Measurements from ENCODE around the gene ABHD10.

Gene ABHD10

GRCh38 chr3:111952866-111953450 lies 25.9 kb upstream of the ABHD10 start:
- TF ChIP-seq ZFX (IDR thresholded peaks at IDR 0.05): no peak

GRCh38 chr3:111954228-111954990 lies 24.4 kb upstream of the ABHD10 start:
- no peak overlapping the region for H3K27ac ChIP-seq
- no peak for TF ChIP-seq CTCF (conservative IDR thresholded peaks at IDR 0.05)
- TF ChIP-seq ZFX (IDR thresholded peaks at IDR 0.05): no peak

More at GRCh38 chr3:111952866-111953450, 25.9 kb upstream of the ABHD10 start:
- no peak overlapping the region for H3K27ac ChIP-seq

- no peak for TF ChIP-seq ZFX (IDR thresholded peaks at IDR 0.05)
- no peak for TF ChIP-seq CTCF (conservative IDR thresholded peaks at IDR 0.05)
- no peak overlapping the region for H3K27ac ChIP-seq
Observed at GRCh38 chr3:111955876-111956275, 22.9 kb upstream of the ABHD10 start.

- TF ChIP-seq ZFX (IDR thresholded peaks at IDR 0.05) (no peak), CTCF (conservative IDR thresholded peaks at IDR 0.05) (no peak)
- no peak overlapping the region for H3K27ac ChIP-seq
Observed at GRCh38 chr3:111956449-111956848, 22.4 kb upstream of the ABHD10 start.

- TF ChIP-seq CTCF (conservative IDR thresholded peaks at IDR 0.05): no peak
- TF ChIP-seq ZFX (IDR thresholded peaks at IDR 0.05): no peak
- H3K27ac ChIP-seq: no peak overlapping the region
Observed at GRCh38 chr3:111956995-111957734, 21.7 kb upstream of the ABHD10 start.

- H3K27ac ChIP-seq: no peak overlapping the region
- TF ChIP-seq CTCF (conservative IDR thresholded peaks at IDR 0.05): no peak
- TF ChIP-seq ZFX (IDR thresholded peaks at IDR 0.05): no peak
Observed at GRCh38 chr3:111961461-111962164, 17.2 kb upstream of the ABHD10 start.

- no peak for TF ChIP-seq ZFX (IDR thresholded peaks at IDR 0.05)
- TF ChIP-seq CTCF (conservative IDR thresholded peaks at IDR 0.05): no peak
- no peak overlapping the region for H3K27ac ChIP-seq
Observed at GRCh38 chr3:111963424-111963823, 15.4 kb upstream of the ABHD10 start.
